ENCODE measurements around the gene SLC4A2. TPM values are rescaled to one million over a fixed set of nuclear protein-coding genes. Genes with fewer than 3 reads are reported as not detected.
"Not testable (repeated sequence)": the region's sequence is repeated elsewhere in the genome, so short reads cannot be mapped to it uniquely, and the experiment has no call there.

Gene SLC4A2
- total RNA-seq, 1 experiment from 2014 or later = 249 TPM

GRCh38 chr7:151038951-151039849 lies 20.2 kb upstream of the SLC4A2 start:
- H3K4me1 ChIP-seq = peaks cover 12% of the 10 kb centered on the region
- ChIA-PET POLR2A (no interaction called here), CTCF (no interaction called here)
- DNase-seq = peak; percentile 43 to 71
- TF ChIP-seq, protein P1, sequence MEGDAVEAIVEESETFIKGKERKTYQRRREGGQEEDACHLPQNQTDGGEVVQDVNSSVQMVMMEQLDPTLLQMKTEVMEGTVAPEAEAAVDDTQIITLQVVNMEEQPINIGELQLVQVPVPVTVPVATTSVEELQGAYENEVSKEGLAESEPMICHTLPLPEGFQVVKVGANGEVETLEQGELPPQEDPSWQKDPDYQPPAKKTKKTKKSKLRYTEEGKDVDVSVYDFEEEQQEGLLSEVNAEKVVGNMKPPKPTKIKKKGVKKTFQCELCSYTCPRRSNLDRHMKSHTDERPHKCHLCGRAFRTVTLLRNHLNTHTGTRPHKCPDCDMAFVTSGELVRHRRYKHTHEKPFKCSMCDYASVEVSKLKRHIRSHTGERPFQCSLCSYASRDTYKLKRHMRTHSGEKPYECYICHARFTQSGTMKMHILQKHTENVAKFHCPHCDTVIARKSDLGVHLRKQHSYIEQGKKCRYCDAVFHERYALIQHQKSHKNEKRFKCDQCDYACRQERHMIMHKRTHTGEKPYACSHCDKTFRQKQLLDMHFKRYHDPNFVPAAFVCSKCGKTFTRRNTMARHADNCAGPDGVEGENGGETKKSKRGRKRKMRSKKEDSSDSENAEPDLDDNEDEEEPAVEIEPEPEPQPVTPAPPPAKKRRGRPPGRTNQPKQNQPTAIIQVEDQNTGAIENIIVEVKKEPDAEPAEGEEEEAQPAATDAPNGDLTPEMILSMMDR (IDR thresholded peaks at IDR 0.05; ENCODE audit: insufficient read depth in 1 of 2, low read depth in 1 of 2, low read length in 1 of 2, severe bottlenecking in 1 of 2, unreplicated experiment in 1 of 2) = no peak
- intact Hi-C loops (cut with micrococcal nuclease; ENCODE audit: unreplicated experiment) = no loop called here
- Mint-ChIP-seq H3K9me3 (ENCODE audit: unreplicated experiment) (no peaks in the 10 kb centered on the region), H3K27me3 (ENCODE audit: insufficient read depth, unreplicated experiment) (no peaks in the 10 kb centered on the region), H3K27ac (ENCODE audit: unreplicated experiment) (peak overlapping the region; percentile 33), H3K36me3 (ENCODE audit: insufficient read depth, unreplicated experiment) (peaks cover 6% of the 10 kb centered on the region), H3K4me1 (ENCODE audit: low read depth, unreplicated experiment) (peaks cover 5% of the 10 kb centered on the region), H3K4me3 (ENCODE audit: unreplicated experiment) (no peak overlapping the region)
- H3K36me3 ChIP-seq (ENCODE audit: control insufficient read depth, insufficient read depth, low read length) = no peaks in the 10 kb centered on the region
- no peak overlapping the region for H3K4me3 ChIP-seq (ENCODE audit: low read depth, low read length)
- BruUV-seq (replicated peaks) = no TSS peak
- no peaks in the 10 kb centered on the region for H3K9me3 ChIP-seq
- H3K27me3 ChIP-seq (replicated peaks; ENCODE audit: control insufficient read depth, insufficient read depth, low read length) = no peaks in the 10 kb centered on the region; the same call in 1 of the 2 replicates

- Mint-ChIP-seq H3K36me3 (ENCODE audit: insufficient read depth, unreplicated experiment) (peaks cover 6% of the 10 kb centered on the region), H3K4me1 (ENCODE audit: low read depth, unreplicated experiment) (peaks cover 5% of the 10 kb centered on the region), H3K9me3 (ENCODE audit: unreplicated experiment) (no peaks in the 10 kb centered on the region), H3K27me3 (ENCODE audit: insufficient read depth, unreplicated experiment) (no peaks in the 10 kb centered on the region), H3K27ac (ENCODE audit: unreplicated experiment) (peak overlapping the region; percentile 33), H3K4me3 (ENCODE audit: unreplicated experiment) (no peak overlapping the region)
- Histone ChIP-seq H3K36me3 (ENCODE audit: control insufficient read depth, insufficient read depth, low read length) (no peaks in the 10 kb centered on the region), H3K4me3 (ENCODE audit: low read depth, low read length) (no peak overlapping the region), H3K9me3 (no peaks in the 10 kb centered on the region), H3K27me3 (replicated peaks; ENCODE audit: control insufficient read depth, insufficient read depth, low read length) (no peaks in the 10 kb centered on the region; the same call in 1 of the 2 replicates), H3K4me1 (peaks cover 12% of the 10 kb centered on the region)
- TF ChIP-seq, protein P1 (IDR thresholded peaks at IDR 0.05; ENCODE audit: insufficient read depth in 1 of 2, low read depth in 1 of 2, low read length in 1 of 2, severe bottlenecking in 1 of 2, unreplicated experiment in 1 of 2) = no peak
- CTCF ChIA-PET = no interaction called here
- POLR2A ChIA-PET = no interaction called here
- DNase-seq = no peak
- intact Hi-C loops (cut with micrococcal nuclease; ENCODE audit: unreplicated experiment) = no loop called here
- BruUV-seq (replicated peaks) = no TSS peak
These were observed 19.4 kb upstream of the SLC4A2 start for GRCh38 chr7:151039850-151040548.

DNA sequence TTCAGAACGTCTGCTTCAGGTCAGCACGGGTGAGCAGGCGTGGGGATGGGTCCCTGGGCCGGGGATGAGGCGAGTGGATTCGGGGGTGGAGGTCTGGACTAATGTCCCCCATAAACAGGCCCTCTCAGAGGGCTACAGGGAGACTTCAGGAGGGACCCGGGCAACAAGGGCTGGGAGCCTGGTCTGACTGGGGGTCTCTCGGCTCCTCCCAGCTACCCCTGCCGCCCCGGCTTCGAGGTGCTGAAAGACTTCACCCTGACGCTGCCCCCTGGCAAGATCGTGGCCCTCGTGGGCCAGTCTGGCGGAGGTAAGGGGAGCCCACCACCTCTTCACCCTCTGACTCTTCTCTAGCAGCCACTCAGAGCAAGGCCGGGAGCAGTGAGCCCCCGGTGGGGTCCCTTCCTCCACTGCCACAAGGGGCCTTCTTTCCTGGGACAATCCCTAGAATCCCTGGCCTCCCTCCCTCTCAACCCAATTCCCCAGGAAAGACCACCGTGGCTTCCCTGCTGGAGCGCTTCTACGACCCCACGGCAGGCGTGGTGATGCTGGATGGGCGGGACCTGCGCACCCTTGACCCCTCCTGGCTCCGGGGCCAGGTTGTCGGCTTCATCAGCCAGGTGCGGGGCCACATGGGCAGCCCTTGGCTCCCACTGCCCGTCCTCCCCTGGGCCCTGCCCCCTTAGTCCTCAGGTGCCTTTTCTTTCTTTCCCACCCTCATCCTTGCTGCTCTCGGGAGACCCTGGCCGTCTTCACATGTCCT lies 18.6 kb upstream of the SLC4A2 start:
- peaks cover 12% of the 10 kb centered on the region for H3K4me1 ChIP-seq
- no peaks in the 10 kb centered on the region for H3K36me3 ChIP-seq (ENCODE audit: control insufficient read depth, insufficient read depth, low read length)
- no peaks in the 10 kb centered on the region; the same call in 1 of the 2 replicates for H3K27me3 ChIP-seq (replicated peaks; ENCODE audit: control insufficient read depth, insufficient read depth, low read length)
- intact Hi-C loops (cut with micrococcal nuclease; ENCODE audit: unreplicated experiment) = no loop called here
- BruUV-seq (replicated peaks) = no TSS peak
- DNase-seq = no peak
- H3K4me3 ChIP-seq (ENCODE audit: low read depth, low read length) = no peak overlapping the region
- no peaks in the 10 kb centered on the region for H3K9me3 Mint-ChIP-seq (ENCODE audit: unreplicated experiment)
- ChIA-PET POLR2A (no interaction called here), CTCF (no interaction called here)
- peaks cover 6% of the 10 kb centered on the region for H3K36me3 Mint-ChIP-seq (ENCODE audit: insufficient read depth, unreplicated experiment)
- H3K27ac Mint-ChIP-seq (ENCODE audit: unreplicated experiment) = no peak overlapping the region
- H3K4me1 Mint-ChIP-seq (ENCODE audit: low read depth, unreplicated experiment) = peaks cover 5% of the 10 kb centered on the region
- TF ChIP-seq, protein P1 (IDR thresholded peaks at IDR 0.05; ENCODE audit: insufficient read depth in 1 of 2, low read depth in 1 of 2, low read length in 1 of 2, severe bottlenecking in 1 of 2, unreplicated experiment in 1 of 2) = no peak
- no peak overlapping the region for H3K4me3 Mint-ChIP-seq (ENCODE audit: unreplicated experiment)
- no peaks in the 10 kb centered on the region for H3K27me3 Mint-ChIP-seq (ENCODE audit: insufficient read depth, unreplicated experiment)
- no peaks in the 10 kb centered on the region for H3K9me3 ChIP-seq

- DNase-seq; intact Hi-C loops (cut with micrococcal nuclease; ENCODE audit: unreplicated experiment); BruUV-seq (replicated peaks); H3K9me3 Mint-ChIP-seq (ENCODE audit: unreplicated experiment); H3K27me3 Mint-ChIP-seq (ENCODE audit: insufficient read depth, unreplicated experiment); H3K9me3 ChIP-seq; POLR2A ChIA-PET; H3K27ac Mint-ChIP-seq (ENCODE audit: unreplicated experiment); H3K4me3 Mint-ChIP-seq (ENCODE audit: unreplicated experiment); H3K36me3 Mint-ChIP-seq (ENCODE audit: insufficient read depth, unreplicated experiment); H3K36me3 ChIP-seq (ENCODE audit: control insufficient read depth, insufficient read depth, low read length); H3K4me1 Mint-ChIP-seq (ENCODE audit: low read depth, unreplicated experiment); CTCF ChIA-PET; H3K4me3 ChIP-seq (ENCODE audit: low read depth, low read length); H3K27me3 ChIP-seq (replicated peaks; ENCODE audit: control insufficient read depth, insufficient read depth, low read length): not testable (repeated sequence)
- H3K4me1 ChIP-seq = peaks cover 12% of the 10 kb centered on the region
These were observed 15.9 kb upstream of the SLC4A2 start for GRCh38 chr7:151043449-151043848.

Data from Caco-2 (cell line).